ENCODE results near the gene KCNIP2.

Gene KCNIP2

GRCh38 chr10:101812606-101813005 is 31.0 kb downstream of the KCNIP2 start:
- TF ChIP-seq TAF1 (IDR thresholded peaks at IDR 0.05; ENCODE audit: borderline replicate concordance, insufficient read depth, low read length) (no peak), FOXP2 (optimal IDR thresholded peaks at IDR 0.05; ENCODE audit: borderline replicate concordance, extremely low read depth, extremely low read length, insufficient read depth) (no peak), POLR2AphosphoS5 (IDR thresholded peaks at IDR 0.05; ENCODE audit: low read depth, low read length) (no peak), SIN3A (IDR thresholded peaks at IDR 0.05; ENCODE audit: borderline replicate concordance, insufficient read depth, low read length) (no peak)
- TF ChIP-seq, protein P1, sequence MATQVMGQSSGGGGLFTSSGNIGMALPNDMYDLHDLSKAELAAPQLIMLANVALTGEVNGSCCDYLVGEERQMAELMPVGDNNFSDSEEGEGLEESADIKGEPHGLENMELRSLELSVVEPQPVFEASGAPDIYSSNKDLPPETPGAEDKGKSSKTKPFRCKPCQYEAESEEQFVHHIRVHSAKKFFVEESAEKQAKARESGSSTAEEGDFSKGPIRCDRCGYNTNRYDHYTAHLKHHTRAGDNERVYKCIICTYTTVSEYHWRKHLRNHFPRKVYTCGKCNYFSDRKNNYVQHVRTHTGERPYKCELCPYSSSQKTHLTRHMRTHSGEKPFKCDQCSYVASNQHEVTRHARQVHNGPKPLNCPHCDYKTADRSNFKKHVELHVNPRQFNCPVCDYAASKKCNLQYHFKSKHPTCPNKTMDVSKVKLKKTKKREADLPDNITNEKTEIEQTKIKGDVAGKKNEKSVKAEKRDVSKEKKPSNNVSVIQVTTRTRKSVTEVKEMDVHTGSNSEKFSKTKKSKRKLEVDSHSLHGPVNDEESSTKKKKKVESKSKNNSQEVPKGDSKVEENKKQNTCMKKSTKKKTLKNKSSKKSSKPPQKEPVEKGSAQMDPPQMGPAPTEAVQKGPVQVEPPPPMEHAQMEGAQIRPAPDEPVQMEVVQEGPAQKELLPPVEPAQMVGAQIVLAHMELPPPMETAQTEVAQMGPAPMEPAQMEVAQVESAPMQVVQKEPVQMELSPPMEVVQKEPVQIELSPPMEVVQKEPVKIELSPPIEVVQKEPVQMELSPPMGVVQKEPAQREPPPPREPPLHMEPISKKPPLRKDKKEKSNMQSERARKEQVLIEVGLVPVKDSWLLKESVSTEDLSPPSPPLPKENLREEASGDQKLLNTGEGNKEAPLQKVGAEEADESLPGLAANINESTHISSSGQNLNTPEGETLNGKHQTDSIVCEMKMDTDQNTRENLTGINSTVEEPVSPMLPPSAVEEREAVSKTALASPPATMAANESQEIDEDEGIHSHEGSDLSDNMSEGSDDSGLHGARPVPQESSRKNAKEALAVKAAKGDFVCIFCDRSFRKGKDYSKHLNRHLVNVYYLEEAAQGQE (IDR thresholded peaks at IDR 0.05; ENCODE audit: insufficient read depth in 1 of 2, low read depth in 2 of 2, low read length in 2 of 2): no peak

- no peak for TF ChIP-seq SIN3A (IDR thresholded peaks at IDR 0.05; ENCODE audit: borderline replicate concordance, insufficient read depth, low read length)
- no peak for TF ChIP-seq FOXP2 (optimal IDR thresholded peaks at IDR 0.05; ENCODE audit: borderline replicate concordance, extremely low read depth, extremely low read length, insufficient read depth)
- TF ChIP-seq POLR2AphosphoS5 (IDR thresholded peaks at IDR 0.05; ENCODE audit: low read depth, low read length): no peak
- TF ChIP-seq, protein P1 (IDR thresholded peaks at IDR 0.05; ENCODE audit: insufficient read depth in 1 of 2, low read depth in 2 of 2, low read length in 2 of 2): no peak
- no peak for TF ChIP-seq TAF1 (IDR thresholded peaks at IDR 0.05; ENCODE audit: borderline replicate concordance, insufficient read depth, low read length)
Measured at GRCh38 chr10:101807158-101807557, 36.4 kb downstream of the KCNIP2 start.

DNA sequence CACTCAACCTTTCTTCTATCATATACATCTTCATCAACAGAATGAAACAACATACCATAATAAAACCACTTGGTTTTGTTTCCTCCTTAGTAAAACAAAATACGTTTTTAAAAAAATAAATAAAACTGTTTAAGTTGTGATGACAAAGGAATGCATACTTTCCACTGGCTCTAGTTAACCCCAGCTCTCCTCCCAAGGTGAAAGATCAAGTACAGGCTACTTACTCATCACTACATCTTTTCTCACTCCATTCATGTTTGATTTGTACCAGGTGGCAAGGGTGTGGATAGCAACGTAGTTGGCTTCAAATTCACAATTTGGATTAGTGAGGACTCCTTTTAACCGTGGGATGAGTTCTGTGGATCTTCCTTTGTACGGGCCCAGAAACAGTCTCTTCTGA is 40.1 kb downstream of the KCNIP2 start:
- TF ChIP-seq POLR2AphosphoS5 (IDR thresholded peaks at IDR 0.05; ENCODE audit: low read depth, low read length): no peak
- TF ChIP-seq, protein P1 (IDR thresholded peaks at IDR 0.05; ENCODE audit: insufficient read depth in 1 of 2, low read depth in 2 of 2, low read length in 2 of 2): no peak
- TF ChIP-seq SIN3A (IDR thresholded peaks at IDR 0.05; ENCODE audit: borderline replicate concordance, insufficient read depth, low read length): no peak
- TF ChIP-seq TAF1 (IDR thresholded peaks at IDR 0.05; ENCODE audit: borderline replicate concordance, insufficient read depth, low read length): no peak
- TF ChIP-seq FOXP2 (optimal IDR thresholded peaks at IDR 0.05; ENCODE audit: borderline replicate concordance, extremely low read depth, extremely low read length, insufficient read depth): no peak

DNA sequence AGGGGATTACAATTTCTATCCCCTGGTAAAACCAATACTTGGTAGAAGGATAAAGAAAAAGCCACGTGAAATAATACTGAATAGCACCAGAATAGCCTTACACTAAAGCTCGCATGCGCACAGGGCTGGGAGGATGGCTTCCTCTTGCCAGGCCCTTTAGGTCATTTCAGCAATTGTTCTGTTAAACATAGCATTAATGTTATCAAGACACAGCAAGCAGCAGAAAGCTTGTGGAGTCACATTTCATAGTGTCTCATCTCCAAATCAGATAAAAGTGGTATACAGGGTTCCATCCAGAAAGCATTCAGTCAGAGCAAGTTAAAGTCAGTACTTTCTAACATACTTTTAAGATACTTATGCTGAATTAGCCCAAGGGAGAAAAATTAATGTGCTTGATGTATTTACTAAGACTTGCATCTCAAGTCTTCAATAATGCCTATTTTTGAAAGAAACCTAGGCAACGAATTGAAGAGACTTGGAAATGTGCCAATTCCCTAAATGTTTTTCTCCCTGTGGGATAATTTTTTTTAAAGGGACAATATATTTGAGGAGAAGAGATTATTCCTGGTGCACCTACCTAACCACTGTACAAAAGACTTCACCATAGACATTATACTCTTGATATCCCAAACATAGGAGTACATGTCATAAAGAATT is 46.1 kb downstream of the KCNIP2 start:
- TF ChIP-seq, protein P1 (IDR thresholded peaks at IDR 0.05; ENCODE audit: insufficient read depth in 1 of 2, low read depth in 2 of 2, low read length in 2 of 2): no peak
- TF ChIP-seq TAF1 (IDR thresholded peaks at IDR 0.05; ENCODE audit: borderline replicate concordance, insufficient read depth, low read length) (no peak), FOXP2 (optimal IDR thresholded peaks at IDR 0.05; ENCODE audit: borderline replicate concordance, extremely low read depth, extremely low read length, insufficient read depth) (no peak), POLR2AphosphoS5 (IDR thresholded peaks at IDR 0.05; ENCODE audit: low read depth, low read length) (no peak), SIN3A (IDR thresholded peaks at IDR 0.05; ENCODE audit: borderline replicate concordance, insufficient read depth, low read length) (no peak)
